ENCODE measurements around the gene MYO9B.

MYO9B gene

DNA sequence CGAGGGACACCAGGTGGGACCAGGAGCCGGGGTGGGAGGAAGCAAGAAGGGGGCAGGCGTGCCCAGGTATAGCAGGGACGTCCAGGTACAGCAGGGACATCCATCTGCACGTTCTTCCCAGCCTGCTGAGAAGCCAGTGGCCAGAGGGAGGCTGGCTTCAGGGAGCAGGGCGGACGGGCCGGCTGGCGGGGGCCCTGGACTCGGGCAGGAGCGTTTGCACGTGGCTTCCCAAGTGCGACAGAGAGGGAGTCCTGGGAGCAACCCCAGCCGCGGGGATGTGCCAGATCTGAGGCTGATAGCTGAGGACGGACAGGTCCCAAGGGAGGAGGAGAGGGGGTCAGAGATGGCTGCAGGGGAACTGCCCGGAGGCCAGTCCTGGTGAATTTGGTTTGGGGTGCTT lies 36.7 kb downstream of the MYO9B start:
- DNase-seq (ENCODE audit: low spot score) = no peak
- in situ Hi-C loops (cut with MboI; ENCODE audit: low pct_unique_long_range_greater_than_20kb, low sequenced_read_pairs, unreplicated experiment) = no loop called here
- TF ChIP-seq, protein P1, sequence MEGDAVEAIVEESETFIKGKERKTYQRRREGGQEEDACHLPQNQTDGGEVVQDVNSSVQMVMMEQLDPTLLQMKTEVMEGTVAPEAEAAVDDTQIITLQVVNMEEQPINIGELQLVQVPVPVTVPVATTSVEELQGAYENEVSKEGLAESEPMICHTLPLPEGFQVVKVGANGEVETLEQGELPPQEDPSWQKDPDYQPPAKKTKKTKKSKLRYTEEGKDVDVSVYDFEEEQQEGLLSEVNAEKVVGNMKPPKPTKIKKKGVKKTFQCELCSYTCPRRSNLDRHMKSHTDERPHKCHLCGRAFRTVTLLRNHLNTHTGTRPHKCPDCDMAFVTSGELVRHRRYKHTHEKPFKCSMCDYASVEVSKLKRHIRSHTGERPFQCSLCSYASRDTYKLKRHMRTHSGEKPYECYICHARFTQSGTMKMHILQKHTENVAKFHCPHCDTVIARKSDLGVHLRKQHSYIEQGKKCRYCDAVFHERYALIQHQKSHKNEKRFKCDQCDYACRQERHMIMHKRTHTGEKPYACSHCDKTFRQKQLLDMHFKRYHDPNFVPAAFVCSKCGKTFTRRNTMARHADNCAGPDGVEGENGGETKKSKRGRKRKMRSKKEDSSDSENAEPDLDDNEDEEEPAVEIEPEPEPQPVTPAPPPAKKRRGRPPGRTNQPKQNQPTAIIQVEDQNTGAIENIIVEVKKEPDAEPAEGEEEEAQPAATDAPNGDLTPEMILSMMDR (IDR thresholded peaks at IDR 0.05; ENCODE audit: extremely low read depth, insufficient read depth, missing control alignments) = no peak

GRCh38 chr19:17112700-17113099 lies 37.1 kb downstream of the MYO9B start:
- in situ Hi-C loops (cut with MboI; ENCODE audit: low pct_unique_long_range_greater_than_20kb, low sequenced_read_pairs, unreplicated experiment) = no loop called here
- TF ChIP-seq, protein P1 (IDR thresholded peaks at IDR 0.05; ENCODE audit: extremely low read depth, insufficient read depth, missing control alignments) = no peak
- DNase-seq (ENCODE audit: low spot score) = no peak

DNA sequence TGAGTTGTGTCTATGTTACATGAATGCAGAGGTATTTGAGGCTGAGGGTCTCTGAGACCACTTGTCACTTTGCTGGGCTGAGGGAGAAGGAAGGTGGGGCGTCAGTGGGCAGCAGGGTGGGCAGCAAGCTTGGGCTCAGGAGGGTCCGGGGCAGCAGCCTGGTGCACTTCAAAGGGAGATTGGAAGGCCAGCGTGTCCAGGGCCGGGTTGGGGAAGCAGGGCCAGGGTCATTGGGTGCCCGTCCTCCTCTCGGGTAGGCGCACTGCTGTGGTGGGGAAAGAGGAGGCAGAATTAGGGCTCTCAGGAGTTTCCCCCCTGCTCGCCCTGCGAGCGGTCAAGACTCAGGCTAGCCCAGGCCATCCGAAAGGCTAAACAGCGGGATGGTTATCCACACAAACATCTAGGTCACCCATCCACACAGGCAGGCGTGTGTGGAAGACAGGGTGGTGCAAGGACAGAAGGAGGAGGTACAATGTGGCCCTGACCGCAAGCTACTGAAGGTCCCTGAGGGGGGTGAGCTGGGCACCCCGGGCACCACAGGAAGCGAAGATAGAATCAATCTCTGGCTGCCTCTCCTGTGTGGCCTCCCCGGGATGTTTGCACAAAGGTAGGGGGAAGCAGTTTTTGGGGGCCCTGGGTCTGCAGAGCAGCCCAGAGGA lies 37.7 kb downstream of the MYO9B start:
- DNase-seq (ENCODE audit: low spot score) = no peak
- in situ Hi-C loops (cut with MboI; ENCODE audit: low pct_unique_long_range_greater_than_20kb, low sequenced_read_pairs, unreplicated experiment) = no loop called here
- TF ChIP-seq, protein P1 (IDR thresholded peaks at IDR 0.05; ENCODE audit: extremely low read depth, insufficient read depth, missing control alignments) = no peak

GRCh38 chr19:17114414-17114831 lies 38.8 kb downstream of the MYO9B start:
- in situ Hi-C loops (cut with MboI; ENCODE audit: low pct_unique_long_range_greater_than_20kb, low sequenced_read_pairs, unreplicated experiment) = no loop called here
- TF ChIP-seq, protein P1 (IDR thresholded peaks at IDR 0.05; ENCODE audit: extremely low read depth, insufficient read depth, missing control alignments) = no peak
- DNase-seq (ENCODE audit: low spot score) = no peak

DNA sequence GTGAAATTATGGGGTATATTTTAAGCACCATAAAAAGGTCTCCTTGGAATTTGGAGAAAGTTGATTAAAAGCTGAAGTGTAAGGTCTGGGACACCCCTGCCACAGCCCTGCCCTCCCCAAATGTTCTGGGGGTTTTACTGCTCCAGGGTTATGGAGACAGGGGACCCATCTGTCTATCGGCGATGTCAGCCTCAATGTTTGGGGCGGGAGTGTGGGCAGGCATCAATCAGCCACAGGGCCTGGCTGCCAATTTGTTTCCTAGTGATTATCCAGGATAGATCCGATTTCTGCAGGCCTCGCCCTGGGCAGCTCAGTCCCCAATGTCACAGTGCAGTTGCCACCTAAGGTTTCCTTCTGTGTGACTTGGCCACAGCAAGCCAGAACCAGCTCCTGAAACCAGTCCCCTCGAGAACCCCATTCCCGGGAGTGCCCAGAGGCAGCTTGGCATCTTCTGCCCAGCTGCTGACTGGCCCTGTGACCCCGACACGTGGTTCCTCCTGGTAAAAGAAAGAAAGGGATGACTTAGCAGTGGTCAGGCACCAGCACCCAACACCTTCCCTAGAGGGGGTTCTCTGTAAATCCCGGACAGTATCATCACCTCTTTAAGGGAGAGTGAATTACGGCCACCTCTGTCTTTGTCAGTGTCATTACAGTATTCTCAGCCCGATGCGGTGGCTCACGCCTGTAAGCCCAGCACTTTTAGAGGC lies 41.6 kb downstream of the MYO9B start:
- TF ChIP-seq, protein P1 (IDR thresholded peaks at IDR 0.05; ENCODE audit: extremely low read depth, insufficient read depth, missing control alignments) = no peak
- in situ Hi-C loops (cut with MboI; ENCODE audit: low pct_unique_long_range_greater_than_20kb, low sequenced_read_pairs, unreplicated experiment) = no loop called here
- no peak for DNase-seq (ENCODE audit: low spot score)

GRCh38 chr19:17118957-17119356 lies 43.4 kb downstream of the MYO9B start:
- TF ChIP-seq, protein P1 (IDR thresholded peaks at IDR 0.05; ENCODE audit: extremely low read depth, insufficient read depth, missing control alignments) = no peak
- DNase-seq (ENCODE audit: low spot score) = no peak
- in situ Hi-C loops (cut with MboI; ENCODE audit: low pct_unique_long_range_greater_than_20kb, low sequenced_read_pairs, unreplicated experiment) = no loop called here
